CD4-positive, alpha-beta T cell treated with Interferon gamma for 1 hour (primary cell): ENCODE results near the gene ZNF440.
"Not testable (repeated sequence)": the region's sequence is repeated elsewhere in the genome, so short reads cannot be mapped to it uniquely, and the experiment has no call there.

ENCODE experiments used
- DNase-seq: peaks from one replicate; pipeline ENCODE4 v3.0.0-alpha.2; 2020

Gene ZNF440

GRCh38 chr19:11828957-11829876 is 15.1 kb downstream of the ZNF440 start:
- DNase-seq: not testable (repeated sequence)

GRCh38 chr19:11832253-11832912 is 18.3 kb downstream of the ZNF440 start:
- no peak for DNase-seq

- DNase-seq: no peak
Observed at GRCh38 chr19:11833541-11833940, 19.5 kb downstream of the ZNF440 start.

GRCh38 chr19:11835626-11836066 is 21.6 kb downstream of the ZNF440 start:
- not testable (repeated sequence) for DNase-seq

GRCh38 chr19:11843722-11844121 is 29.6 kb downstream of the ZNF440 start:
- no peak for DNase-seq

- DNase-seq: not testable (repeated sequence)
Observed at GRCh38 chr19:11847615-11848014, 33.5 kb downstream of the ZNF440 start.

DNA sequence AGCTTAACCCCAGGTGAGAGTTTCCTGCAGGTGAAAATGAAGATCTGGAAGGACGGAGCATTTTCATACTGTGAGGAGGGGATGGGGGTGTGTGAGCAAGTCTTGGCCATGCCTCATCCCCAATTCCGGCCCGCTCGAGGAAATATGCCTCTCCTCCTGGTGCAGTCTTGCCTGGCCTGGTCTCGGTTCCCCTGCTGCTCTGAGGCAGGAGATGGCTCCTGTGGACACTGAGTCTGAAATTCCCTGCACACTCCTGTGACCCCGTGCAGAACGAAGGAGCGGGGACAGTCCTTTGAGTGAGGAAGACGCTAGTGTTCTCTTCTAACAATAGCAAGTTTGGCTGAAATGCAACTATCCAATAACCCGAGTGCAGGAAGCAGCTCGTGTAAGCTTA is 34.1 kb downstream of the ZNF440 start:
- DNase-seq: no peak

- peak; percentile 88 for DNase-seq
Observed at GRCh38 chr19:11848594-11849469, 34.8 kb downstream of the ZNF440 start, which contains the start of gene ZNF439. TSS of gene ZNF439 (plus strand) at chr19:11848726. CDS start at chr19:11848868, 142 bp downstream.

DNA sequence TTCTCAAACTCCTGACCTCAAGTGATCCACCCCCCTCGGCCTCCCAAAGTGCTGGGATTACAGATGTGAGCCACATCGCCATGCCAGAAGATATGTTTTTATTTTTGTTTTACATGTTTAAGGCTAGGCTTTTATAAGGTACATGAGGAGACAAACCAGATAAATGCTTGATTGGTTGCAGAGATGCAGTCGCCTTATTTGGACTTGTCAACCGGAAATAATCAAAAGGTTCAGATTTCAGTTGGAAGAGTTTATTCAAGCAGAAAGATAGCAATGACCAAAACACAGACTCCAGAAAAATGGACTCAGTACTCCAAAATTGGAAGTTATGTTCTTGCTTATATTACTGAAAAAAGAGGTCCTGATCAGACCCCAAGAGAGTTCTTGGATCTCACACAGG is 36.2 kb downstream of the ZNF440 start:
- DNase-seq: not testable (repeated sequence)

DNA sequence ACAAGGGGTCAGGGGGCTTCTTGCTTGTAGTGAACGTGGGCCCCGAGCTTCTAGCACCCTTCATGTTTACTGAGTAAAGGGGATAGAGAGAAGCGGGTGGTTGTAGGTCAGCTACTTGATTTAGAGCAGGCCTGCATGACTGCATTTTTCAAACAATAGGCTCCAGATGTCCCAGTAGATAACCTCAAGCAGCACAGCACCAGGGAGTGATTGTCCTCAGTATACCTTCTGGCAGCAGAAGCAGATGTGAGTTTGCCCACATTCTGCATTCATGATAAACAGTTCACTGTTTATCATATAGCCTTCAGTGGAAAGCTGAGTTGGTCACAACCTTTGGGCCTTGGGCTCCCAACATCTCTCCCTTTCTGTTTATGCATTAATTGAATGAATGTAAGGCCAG is 39.3 kb downstream of the ZNF440 start:
- no peak for DNase-seq

- no peak for DNase-seq
Observed at GRCh38 chr19:11856596-11857250, 42.6 kb downstream of the ZNF440 start.

GRCh38 chr19:11860721-11861120 is 46.6 kb downstream of the ZNF440 start:
- no peak for DNase-seq

DNA sequence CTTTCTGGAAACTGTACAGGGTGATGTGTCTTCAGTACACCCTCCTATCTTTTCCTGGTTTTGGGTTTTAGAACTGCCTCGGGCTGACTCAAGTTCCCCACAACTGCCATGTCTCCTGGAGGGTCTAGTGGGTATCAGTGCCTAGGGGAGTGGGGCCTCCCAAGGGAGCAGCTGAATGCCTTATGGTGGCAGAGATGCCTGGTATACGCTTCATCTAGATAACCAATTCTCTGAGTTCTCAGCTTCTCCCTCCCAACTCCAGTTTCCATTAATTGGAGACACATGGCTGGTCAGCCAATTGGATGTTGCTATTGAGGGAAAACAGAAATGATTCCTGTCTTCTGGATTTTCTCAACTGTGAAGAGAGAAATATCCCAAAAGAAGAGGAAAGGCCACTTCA is 47.2 kb downstream of the ZNF440 start:
- DNase-seq: no peak

DNA sequence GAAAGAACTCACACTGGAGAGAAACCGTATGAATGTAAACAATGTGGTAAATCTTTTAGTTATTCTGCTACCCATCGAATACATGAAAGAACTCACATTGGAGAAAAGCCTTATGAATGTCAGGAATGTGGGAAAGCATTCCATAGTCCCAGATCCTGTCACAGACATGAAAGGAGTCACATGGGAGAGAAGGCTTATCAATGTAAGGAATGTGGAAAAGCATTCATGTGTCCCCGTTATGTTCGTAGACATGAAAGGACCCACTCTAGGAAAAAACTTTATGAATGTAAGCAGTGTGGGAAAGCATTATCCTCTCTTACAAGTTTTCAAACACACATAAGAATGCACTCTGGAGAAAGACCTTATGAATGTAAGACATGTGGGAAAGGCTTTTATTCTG is 53.7 kb downstream of the ZNF440 start:
- DNase-seq: not testable (repeated sequence)

- DNase-seq: no peak
Observed at GRCh38 chr19:11868188-11868587, 54.1 kb downstream of the ZNF440 start.

GRCh38 chr19:11872624-11873023 is 58.6 kb downstream of the ZNF440 start:
- no peak for DNase-seq

GRCh38 chr19:11873762-11874161 is 59.7 kb downstream of the ZNF440 start:
- no peak for DNase-seq

- peak; percentile 6 for DNase-seq
Observed at GRCh38 chr19:11879687-11880266, 65.7 kb downstream of the ZNF440 start.

DNA sequence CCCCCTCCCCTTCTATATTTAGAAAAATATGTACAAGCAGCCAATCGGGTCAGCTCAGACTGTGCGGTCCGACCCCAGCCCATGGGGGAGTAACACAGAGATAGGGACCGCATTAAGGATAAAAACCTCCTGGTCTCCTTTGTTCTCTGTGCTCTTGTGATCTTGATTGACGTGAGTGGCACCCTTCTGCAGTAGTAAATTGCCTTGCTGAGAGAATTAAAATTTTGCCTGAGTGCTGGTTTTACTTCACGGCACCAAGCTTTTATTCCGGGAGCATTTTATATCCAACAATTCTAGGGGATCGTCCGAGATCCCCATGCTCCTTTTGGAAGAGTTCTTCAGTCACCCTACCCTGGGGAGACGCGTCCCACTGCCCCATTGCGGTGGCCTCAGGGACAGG is 66.5 kb downstream of the ZNF440 start:
- no peak for DNase-seq

DNA sequence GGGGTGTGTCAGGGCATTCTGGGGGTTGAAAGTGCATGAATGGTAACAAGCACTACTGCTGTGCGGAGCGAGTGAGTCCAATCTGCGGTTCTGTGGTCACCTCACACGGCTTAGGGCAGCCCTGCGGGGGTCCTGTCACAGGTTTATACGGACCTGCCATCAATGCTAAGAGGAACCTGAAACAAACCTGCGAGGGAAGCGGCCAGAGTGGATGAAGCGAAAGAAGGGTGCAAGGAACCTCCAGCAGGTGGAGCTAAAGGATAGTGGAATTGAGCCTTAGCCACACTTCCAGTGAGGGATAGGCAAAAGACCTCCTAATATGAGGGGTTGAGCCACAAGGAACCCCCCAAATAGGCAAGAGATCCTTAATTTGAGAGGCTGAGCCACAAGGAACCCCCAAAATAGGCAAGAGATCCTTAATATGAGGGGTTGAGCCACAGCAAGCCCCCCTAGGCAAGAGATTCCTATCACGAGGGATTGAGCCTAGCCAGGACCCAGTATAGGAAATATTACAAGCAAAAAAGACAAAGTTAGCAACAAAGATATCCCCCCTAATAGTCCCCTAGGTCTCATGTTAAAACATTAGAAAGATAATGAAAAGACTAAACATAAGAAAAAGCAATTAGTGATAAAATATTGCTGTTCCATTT is 67.2 kb downstream of the ZNF440 start:
- peak; percentile 57 for DNase-seq

DNA sequence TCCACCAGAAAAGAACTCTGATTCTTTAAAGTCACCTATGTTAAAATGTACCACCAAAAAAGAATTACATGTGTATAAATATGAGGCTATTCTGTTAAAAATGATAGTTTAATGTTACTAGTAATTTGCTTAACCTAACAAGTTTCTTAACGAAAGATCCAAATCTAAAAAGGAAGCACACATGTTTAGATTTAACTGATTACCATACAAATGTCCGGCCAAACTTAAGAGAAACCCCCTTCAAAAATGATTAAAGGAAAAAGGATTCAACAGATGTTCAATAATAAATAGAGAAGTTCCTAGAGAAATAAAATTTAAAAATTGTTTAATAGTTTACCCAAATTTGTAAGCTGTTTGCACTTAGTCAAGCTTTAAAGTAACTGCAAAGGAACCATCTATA is 68.5 kb downstream of the ZNF440 start:
- DNase-seq: no peak
